ENCODE measurements around the gene EGFL8.

DNA sequence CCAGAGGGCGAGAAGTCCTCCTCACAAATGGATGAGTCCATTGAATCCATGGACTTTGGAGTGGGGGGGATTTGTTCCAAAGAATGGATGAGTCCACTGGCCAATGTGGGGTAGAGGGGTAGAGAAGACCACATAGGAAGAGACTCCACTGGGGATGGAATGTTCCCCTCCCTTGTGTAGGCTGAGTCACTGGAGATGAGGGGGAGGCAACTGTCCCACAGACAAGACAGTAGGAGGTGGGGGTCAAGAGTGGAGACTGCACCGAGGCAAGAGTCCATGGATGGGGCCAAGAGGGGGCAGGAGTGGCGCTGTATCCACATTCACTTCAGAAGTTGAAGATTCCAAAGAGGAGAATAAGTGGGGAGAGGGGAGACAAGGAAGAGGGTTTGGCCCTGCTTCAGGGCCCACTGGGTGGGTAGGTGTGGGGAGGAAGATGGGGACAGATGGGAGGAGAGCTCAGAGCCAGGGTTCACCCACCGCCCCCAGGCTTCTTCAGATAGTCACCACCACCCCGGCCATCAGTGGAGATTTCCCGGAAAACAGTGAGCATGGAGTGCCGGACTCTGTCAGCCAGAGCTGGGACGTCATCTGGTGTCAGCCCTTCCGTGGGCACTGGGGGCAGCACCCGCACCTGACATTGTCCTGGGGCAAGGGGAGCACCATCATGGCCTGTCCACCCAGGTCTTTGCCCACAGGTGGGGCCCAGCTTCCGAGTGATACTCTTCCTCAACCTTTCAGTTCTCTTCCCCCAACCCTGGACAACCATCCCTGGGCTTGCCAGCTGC, 4.6 kb downstream of the EGFL8 start:
- TF ChIP-seq, protein P1, sequence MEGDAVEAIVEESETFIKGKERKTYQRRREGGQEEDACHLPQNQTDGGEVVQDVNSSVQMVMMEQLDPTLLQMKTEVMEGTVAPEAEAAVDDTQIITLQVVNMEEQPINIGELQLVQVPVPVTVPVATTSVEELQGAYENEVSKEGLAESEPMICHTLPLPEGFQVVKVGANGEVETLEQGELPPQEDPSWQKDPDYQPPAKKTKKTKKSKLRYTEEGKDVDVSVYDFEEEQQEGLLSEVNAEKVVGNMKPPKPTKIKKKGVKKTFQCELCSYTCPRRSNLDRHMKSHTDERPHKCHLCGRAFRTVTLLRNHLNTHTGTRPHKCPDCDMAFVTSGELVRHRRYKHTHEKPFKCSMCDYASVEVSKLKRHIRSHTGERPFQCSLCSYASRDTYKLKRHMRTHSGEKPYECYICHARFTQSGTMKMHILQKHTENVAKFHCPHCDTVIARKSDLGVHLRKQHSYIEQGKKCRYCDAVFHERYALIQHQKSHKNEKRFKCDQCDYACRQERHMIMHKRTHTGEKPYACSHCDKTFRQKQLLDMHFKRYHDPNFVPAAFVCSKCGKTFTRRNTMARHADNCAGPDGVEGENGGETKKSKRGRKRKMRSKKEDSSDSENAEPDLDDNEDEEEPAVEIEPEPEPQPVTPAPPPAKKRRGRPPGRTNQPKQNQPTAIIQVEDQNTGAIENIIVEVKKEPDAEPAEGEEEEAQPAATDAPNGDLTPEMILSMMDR (IDR thresholded peaks at IDR 0.05): no peak
- TF ChIP-seq EP300 (IDR thresholded peaks at IDR 0.05): no peak

Data from tibial nerve (tissue), 4 donors.